ENCODE measurements around the gene OPTN. TPM values are rescaled to one million over a fixed set of nuclear protein-coding genes. Genes with fewer than 3 reads are reported as not detected.
"Not testable (repeated sequence)": the region's sequence is repeated elsewhere in the genome, so short reads cannot be mapped to it uniquely, and the experiment has no call there.

The OPTN gene
- total RNA-seq, 1 donor from 2014 or later: 70.3 TPM

- no peak for DNase-seq (ENCODE audit: low spot score)
Measured at GRCh38 chr10:13118784-13119410, 18.9 kb downstream of the OPTN start.

- no peak for DNase-seq (ENCODE audit: low spot score)
Measured at GRCh38 chr10:13120786-13121499, 21.0 kb downstream of the OPTN start.

GRCh38 chr10:13121500-13121854 lies 21.5 kb downstream of the OPTN start:
- no peak for DNase-seq (ENCODE audit: low spot score)

- no peak for DNase-seq (ENCODE audit: low spot score)
Measured at GRCh38 chr10:13136651-13137050, 36.7 kb downstream of the OPTN start.

GRCh38 chr10:13139150-13139549 lies 39.2 kb downstream of the OPTN start:
- DNase-seq (ENCODE audit: low spot score): no peak

- DNase-seq (ENCODE audit: low spot score): no peak
Measured at GRCh38 chr10:13139676-13140075, 39.7 kb downstream of the OPTN start.

GRCh38 chr10:13140627-13141190 lies 40.7 kb downstream of the OPTN start:
- no peak for DNase-seq (ENCODE audit: low spot score)

- DNase-seq (ENCODE audit: low spot score): no peak
Measured at GRCh38 chr10:13143766-13144165, 43.8 kb downstream of the OPTN start.

- no peak for DNase-seq (ENCODE audit: low spot score)
Measured at GRCh38 chr10:13144814-13145213, 44.9 kb downstream of the OPTN start.

GRCh38 chr10:13146379-13146778 lies 46.4 kb downstream of the OPTN start:
- DNase-seq (ENCODE audit: low spot score): no peak

GRCh38 chr10:13147161-13147560 lies 47.2 kb downstream of the OPTN start:
- DNase-seq (ENCODE audit: low spot score): no peak

- no peak for DNase-seq (ENCODE audit: low spot score)
Measured at GRCh38 chr10:13152296-13152695, 52.3 kb downstream of the OPTN start.

- not testable (repeated sequence) for DNase-seq (ENCODE audit: low spot score)
Measured at GRCh38 chr10:13155860-13156259, 55.9 kb downstream of the OPTN start.

GRCh38 chr10:13158401-13158800 lies 58.4 kb downstream of the OPTN start:
- DNase-seq (ENCODE audit: low spot score): no peak

GRCh38 chr10:13160934-13161856 lies 61.2 kb downstream of the OPTN start, which contains the start of gene MCM10:
Gene MCM10, plus strand, starts transcription at chr10:13161558. Its CDS starts 2,645 bp downstream, at chr10:13164203.
- DNase-seq (ENCODE audit: low spot score): peak; percentile 98

GRCh38 chr10:13161857-13162271 lies 61.9 kb downstream of the OPTN start:
- no peak for DNase-seq (ENCODE audit: low spot score)

GRCh38 chr10:13163859-13164258 lies 63.9 kb downstream of the OPTN start:
- no peak for DNase-seq (ENCODE audit: low spot score)

- DNase-seq (ENCODE audit: low spot score): no peak
Measured at GRCh38 chr10:13165177-13165576, 65.2 kb downstream of the OPTN start.

GRCh38 chr10:13167568-13167967 lies 67.6 kb downstream of the OPTN start:
- DNase-seq (ENCODE audit: low spot score): no peak

- no peak for DNase-seq (ENCODE audit: low spot score)
Measured at GRCh38 chr10:13168781-13169180, 68.8 kb downstream of the OPTN start.

GRCh38 chr10:13173616-13174015 lies 73.7 kb downstream of the OPTN start:
- DNase-seq (ENCODE audit: low spot score): no peak

GRCh38 chr10:13180788-13181187 lies 80.8 kb downstream of the OPTN start:
- DNase-seq (ENCODE audit: low spot score): no peak

All from mucosa of gallbladder (tissue), 1 donor.